MM.1S (cell line): Measurements from ENCODE around the gene GALC.
A peak's percentile ranks its signal among the peaks of the same experiment; 100 is the strongest.

Source experiments
- DNase-seq: peaks from one replicate; pipeline ENCODE4 v3.0.0-alpha.2; 2015
- H2AFZ ChIP-seq: fragments of 300-600 bp; sonication (generic); 2 replicates; pipeline ENCODE4 v1.6.0; 2016; ENCODE audit warnings: antibody characterized with exemption, low read length
- H3F3A ChIP-seq: fragments of 300-600 bp; sonication (generic); 2 replicates; pipeline ENCODE4 v1.6.1; 2016; ENCODE audit warnings: mild to moderate bottlenecking, antibody characterized with exemption, low read length, moderate library complexity, mixed read lengths; ENCODE audit not compliant: insufficient read depth
- H3K27ac ChIP-seq: fragments of 300-600 bp; sonication (generic); 2 replicates; pipeline ENCODE4 v1.5.1; 2016; ENCODE audit warnings: mild to moderate bottlenecking, low read length
- H3K27me3 ChIP-seq: fragments of 300-600 bp; sonication (generic); replicated peaks from 2 replicates; pipeline ENCODE4 v1.6.0; 2016; ENCODE audit warnings: low read length; ENCODE audit not compliant: insufficient read depth
- H3K36me3 ChIP-seq: fragments of 300-600 bp; sonication (generic); replicated peaks from 2 replicates; pipeline ENCODE4 v1.6.1; 2016; ENCODE audit warnings: mild to moderate bottlenecking, low read length, mixed read lengths; ENCODE audit not compliant: insufficient read depth
- H3K4me1 ChIP-seq: fragments of 300-600 bp; sonication (generic); 2 replicates; pipeline ENCODE4 v1.6.1; 2016; ENCODE audit warnings: low read length, mixed read lengths
- H3K4me2 ChIP-seq: fragments of 300-600 bp; sonication (generic); 2 replicates; pipeline ENCODE4 v1.6.0; 2016; ENCODE audit warnings: low read depth, low read length
- H3K4me3 ChIP-seq: fragments of 300-600 bp; sonication (generic); 2 replicates; pipeline ENCODE4 v1.5.1; 2016; ENCODE audit warnings: low read length, mixed read lengths
- H3K79me2 ChIP-seq: fragments of 300-600 bp; sonication (generic); 2 replicates; pipeline ENCODE4 v1.6.1; 2016; ENCODE audit warnings: mixed run types, low read length, mixed read lengths
- H3K9ac ChIP-seq: fragments of 300-600 bp; sonication (generic); 2 replicates; pipeline ENCODE4 v1.6.1; 2016; ENCODE audit warnings: low read length, mixed read lengths
- H3K9me2 ChIP-seq: fragments of 300-600 bp; sonication (generic); replicated peaks from 2 replicates; pipeline ENCODE4 v1.6.1; 2016; ENCODE audit warnings: mild to moderate bottlenecking, low read length, mixed read lengths; ENCODE audit not compliant: insufficient read depth
- H3K9me3 ChIP-seq: fragments of 300-600 bp; sonication (generic); replicated peaks from 2 replicates; pipeline ENCODE4 v1.6.1; 2016; ENCODE audit warnings: mild to moderate bottlenecking, low read length, mixed read lengths; ENCODE audit not compliant: insufficient read depth
- H4K20me1 ChIP-seq: fragments of 300-600 bp; sonication (generic); 2 replicates; pipeline ENCODE4 v1.6.1; 2016; ENCODE audit warnings: mild to moderate bottlenecking, low read length, moderate library complexity, mixed read lengths; ENCODE audit not compliant: insufficient read depth
- EZH2 ChIP-seq: fragments of 300-600 bp; sonication (generic); optimal IDR thresholded peaks from 2 replicates; pipeline ENCODE3; 2017; ENCODE audit warnings: low read depth, mild to moderate bottlenecking, antibody characterized with exemption, low read length, mixed read lengths
- EZH2phosphoT487 ChIP-seq: fragments of 300-600 bp; sonication (generic); IDR thresholded peaks from 2 replicates; pipeline ENCODE4 v1.6.1; 2018; ENCODE audit warnings: antibody characterized with exemption, low read length
- TF ChIP-seq, protein P1 (sequence below): fragments of 300-600 bp; sonication (generic); IDR thresholded peaks from 2 replicates; pipeline ENCODE4 v1.5.1; 2016; ENCODE audit warnings: antibody characterized with exemption, low read length, mixed read lengths

The GALC gene

DNA sequence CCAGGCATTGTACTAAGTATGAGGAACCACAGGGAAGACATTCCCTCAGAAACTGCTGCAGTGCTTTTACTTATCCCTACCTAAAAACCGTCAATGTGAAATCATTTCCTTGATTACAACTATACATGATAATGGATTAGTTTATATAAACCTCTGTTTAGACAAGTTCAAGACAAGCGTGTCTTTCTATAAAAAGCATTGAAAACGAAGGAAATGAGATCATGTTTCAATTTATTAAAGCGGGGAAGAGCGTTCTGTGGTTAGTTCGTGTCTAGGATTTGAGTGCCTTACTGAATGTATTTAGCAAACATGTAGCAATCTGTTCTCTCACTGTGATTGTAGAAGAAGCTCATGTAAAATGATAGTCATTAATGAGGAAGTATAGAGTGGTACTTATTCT is 37.5 kb downstream of the GALC start:
- Histone ChIP-seq H3K27me3 (no peaks in the 10 kb centered on the region), H4K20me1 (no peaks in the 10 kb centered on the region), H3K9me2 (no peaks in the 10 kb centered on the region), H3K36me3 (no peaks in the 10 kb centered on the region), H3K4me3 (no peak overlapping the region), H3K79me2 (no peaks in the 10 kb centered on the region), H3K9me3 (no peaks in the 10 kb centered on the region), H3K9ac (no peak overlapping the region), H3K4me2 (no peak overlapping the region), H3K27ac (no peak overlapping the region), H2AFZ (no peak overlapping the region), H3K4me1 (no peaks in the 10 kb centered on the region), H3F3A (no peaks in the 10 kb centered on the region)
- TF ChIP-seq EZH2 (no peak), EZH2phosphoT487 (no peak)
- TF ChIP-seq, protein P1, sequence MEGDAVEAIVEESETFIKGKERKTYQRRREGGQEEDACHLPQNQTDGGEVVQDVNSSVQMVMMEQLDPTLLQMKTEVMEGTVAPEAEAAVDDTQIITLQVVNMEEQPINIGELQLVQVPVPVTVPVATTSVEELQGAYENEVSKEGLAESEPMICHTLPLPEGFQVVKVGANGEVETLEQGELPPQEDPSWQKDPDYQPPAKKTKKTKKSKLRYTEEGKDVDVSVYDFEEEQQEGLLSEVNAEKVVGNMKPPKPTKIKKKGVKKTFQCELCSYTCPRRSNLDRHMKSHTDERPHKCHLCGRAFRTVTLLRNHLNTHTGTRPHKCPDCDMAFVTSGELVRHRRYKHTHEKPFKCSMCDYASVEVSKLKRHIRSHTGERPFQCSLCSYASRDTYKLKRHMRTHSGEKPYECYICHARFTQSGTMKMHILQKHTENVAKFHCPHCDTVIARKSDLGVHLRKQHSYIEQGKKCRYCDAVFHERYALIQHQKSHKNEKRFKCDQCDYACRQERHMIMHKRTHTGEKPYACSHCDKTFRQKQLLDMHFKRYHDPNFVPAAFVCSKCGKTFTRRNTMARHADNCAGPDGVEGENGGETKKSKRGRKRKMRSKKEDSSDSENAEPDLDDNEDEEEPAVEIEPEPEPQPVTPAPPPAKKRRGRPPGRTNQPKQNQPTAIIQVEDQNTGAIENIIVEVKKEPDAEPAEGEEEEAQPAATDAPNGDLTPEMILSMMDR, result no peak
- no peak for DNase-seq

DNA sequence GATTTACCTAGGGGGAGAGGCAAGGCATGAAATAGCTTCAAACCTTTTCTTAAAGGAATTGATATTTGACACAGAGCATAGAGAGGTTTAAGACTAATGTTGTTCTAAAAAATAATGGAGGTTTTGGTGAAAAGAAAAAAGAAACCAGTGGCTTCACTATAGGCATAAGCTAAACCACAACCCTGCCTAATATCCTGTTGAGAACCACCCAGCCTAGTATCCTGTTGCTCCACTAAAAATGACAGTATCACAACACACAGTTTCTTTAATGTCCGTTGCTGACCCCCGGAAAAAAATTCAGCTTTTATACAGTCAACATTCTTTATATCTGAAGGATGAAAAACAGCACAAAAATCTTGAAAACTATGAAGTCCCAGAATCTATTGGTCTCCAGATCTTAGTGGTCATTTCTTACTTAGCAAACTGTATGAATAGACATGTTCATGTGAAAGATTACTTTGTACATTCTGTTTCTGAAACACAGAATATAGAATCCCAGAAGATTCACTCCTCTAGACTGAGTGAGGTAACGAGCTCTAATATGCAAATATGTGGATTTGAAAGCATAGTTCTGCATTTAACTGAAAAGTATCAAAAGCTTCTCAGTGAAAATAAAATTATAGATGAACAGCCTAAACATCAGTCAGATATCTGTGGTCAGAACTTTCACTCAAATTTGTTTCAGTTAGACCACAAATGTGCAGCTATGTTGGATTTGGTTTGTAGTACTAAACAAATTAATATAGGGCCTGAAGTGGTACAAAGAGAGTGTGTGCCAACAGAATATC is 40.5 kb downstream of the GALC start:
- Histone ChIP-seq H3K79me2 (no peaks in the 10 kb centered on the region), H3K36me3 (no peaks in the 10 kb centered on the region), H2AFZ (no peak overlapping the region), H3K27ac (no peak overlapping the region), H3K9me2 (no peaks in the 10 kb centered on the region), H3K27me3 (no peaks in the 10 kb centered on the region), H3K9ac (no peak overlapping the region), H3F3A (no peaks in the 10 kb centered on the region), H4K20me1 (no peaks in the 10 kb centered on the region), H3K9me3 (no peaks in the 10 kb centered on the region), H3K4me1 (no peaks in the 10 kb centered on the region), H3K4me3 (no peak overlapping the region), H3K4me2 (no peak overlapping the region)
- TF ChIP-seq EZH2phosphoT487 (no peak), EZH2 (no peak)
- TF ChIP-seq, protein P1, result no peak
- DNase-seq, result no peak

DNA sequence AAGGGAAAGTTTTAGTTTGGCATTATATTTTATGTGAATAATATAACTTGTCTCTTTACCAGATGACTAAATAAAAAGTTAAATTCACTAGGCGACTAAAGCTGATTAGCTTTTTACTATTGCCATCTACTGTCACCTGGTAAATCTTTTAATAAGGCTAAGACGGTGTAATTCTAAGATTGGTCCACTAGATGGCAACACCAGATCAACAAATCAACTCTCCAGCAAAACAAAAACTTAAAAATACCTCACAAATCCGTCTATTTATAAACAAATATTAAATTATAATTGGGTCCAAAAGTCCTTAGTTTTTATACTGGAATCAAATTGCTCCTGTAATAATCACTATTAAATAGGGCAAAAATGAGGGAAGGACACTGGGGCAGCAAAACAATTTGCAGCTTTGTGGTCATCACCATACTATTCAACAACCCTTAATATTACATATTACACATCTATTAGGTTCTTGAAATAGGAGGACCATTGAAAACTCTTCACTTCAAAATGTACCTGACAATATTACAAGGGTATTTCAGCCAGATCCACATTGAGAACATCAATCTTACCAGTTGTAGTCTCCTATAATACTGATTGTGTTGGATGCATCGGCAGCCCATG is 47.9 kb downstream of the GALC start:
- Histone ChIP-seq H3K4me3 (no peak overlapping the region), H3K27ac (no peak overlapping the region), H4K20me1 (no peaks in the 10 kb centered on the region), H3F3A (no peaks in the 10 kb centered on the region), H3K36me3 (no peaks in the 10 kb centered on the region), H3K27me3 (no peaks in the 10 kb centered on the region), H3K9me2 (no peaks in the 10 kb centered on the region), H3K4me2 (no peak overlapping the region), H3K4me1 (no peaks in the 10 kb centered on the region), H2AFZ (no peak overlapping the region), H3K79me2 (no peaks in the 10 kb centered on the region), H3K9ac (no peak overlapping the region), H3K9me3 (no peaks in the 10 kb centered on the region)
- TF ChIP-seq, protein P1, result peak; percentile 45
- TF ChIP-seq EZH2, result no peak
- peak; percentile 15 for DNase-seq
